ENCODE measurements around the gene TMEM145.

GRCh38 chr19:42317535-42317934, 4.4 kb downstream of the TMEM145 start:
- TF ChIP-seq CTCF (IDR thresholded peaks at IDR 0.05) (no peak), POLR2AphosphoS5 (IDR thresholded peaks at IDR 0.05) (no peak), POLR2A (IDR thresholded peaks at IDR 0.05) (no peak)

All from prostate gland (tissue), 2 donors.